KMS-11 (cell line): Measurements from ENCODE around the gene VCL.

Source experiments
- H2AFZ ChIP-seq: fragments of 200-600 bp; sonication (generic); 2 replicates; pipeline ENCODE4 v1.6.1; 2016; ENCODE audit warnings: antibody characterized with exemption, mixed run types, low read depth
- H3K27ac ChIP-seq: fragments of 200-600 bp; sonication (generic); 2 replicates; pipeline ENCODE4 v1.6.1; 2016; ENCODE audit warnings: mild to moderate bottlenecking, mixed run types
- H3K27me3 ChIP-seq: fragments of 200-600 bp; sonication (generic); 2 replicates; pipeline ENCODE4 v1.6.1; 2017; ENCODE audit warnings: mild to moderate bottlenecking, low read depth, mixed run types, moderate library complexity; ENCODE audit not compliant: insufficient read depth
- H3K36me3 ChIP-seq: fragments of 200-600 bp; sonication (generic); 2 replicates; pipeline ENCODE4 v1.6.1; 2017; ENCODE audit warnings: mild to moderate bottlenecking, mixed run types; ENCODE audit not compliant: insufficient read depth
- H3K4me1 ChIP-seq: fragments of 200-600 bp; sonication (generic); 2 replicates; pipeline ENCODE4 v1.6.1; 2016; ENCODE audit warnings: mild to moderate bottlenecking, low read depth, mixed run types; ENCODE audit not compliant: poor library complexity, severe bottlenecking
- H3K4me2 ChIP-seq: fragments of 200-600 bp; sonication (generic); 2 replicates; pipeline ENCODE4 v1.7.0; 2016; ENCODE audit warnings: mild to moderate bottlenecking, mixed run types
- H3K4me3 ChIP-seq: fragments of 200-600 bp; sonication (generic); IDR thresholded peaks from 2 replicates; pipeline ENCODE4 v1.6.1; 2017; ENCODE audit warnings: low read depth, low read length, mixed read lengths; ENCODE audit not compliant: insufficient read depth
- H3K79me2 ChIP-seq: fragments of 200-600 bp; sonication (generic); 2 replicates; pipeline ENCODE4 v1.6.1; 2016; ENCODE audit warnings: low read depth, mixed run types; ENCODE audit not compliant: insufficient read depth
- H3K9ac ChIP-seq: fragments of 200-600 bp; sonication (generic); 2 replicates; pipeline ENCODE4 v1.6.1; 2016; ENCODE audit warnings: mild to moderate bottlenecking, mixed run types
- H4K20me1 ChIP-seq: fragments of 200-600 bp; sonication (generic); 2 replicates; pipeline ENCODE4 v1.6.1; 2016; ENCODE audit warnings: mild to moderate bottlenecking, mixed run types; ENCODE audit not compliant: insufficient read depth
- CTCF ChIP-seq: fragments of 200-600 bp; sonication (generic); conservative IDR thresholded peaks from 2 replicates; pipeline ENCODE4 v1.6.1; 2017; ENCODE audit warnings: low read depth, mild to moderate bottlenecking, antibody characterized with exemption, low read length, moderate library complexity, mixed read lengths

Gene VCL

DNA sequence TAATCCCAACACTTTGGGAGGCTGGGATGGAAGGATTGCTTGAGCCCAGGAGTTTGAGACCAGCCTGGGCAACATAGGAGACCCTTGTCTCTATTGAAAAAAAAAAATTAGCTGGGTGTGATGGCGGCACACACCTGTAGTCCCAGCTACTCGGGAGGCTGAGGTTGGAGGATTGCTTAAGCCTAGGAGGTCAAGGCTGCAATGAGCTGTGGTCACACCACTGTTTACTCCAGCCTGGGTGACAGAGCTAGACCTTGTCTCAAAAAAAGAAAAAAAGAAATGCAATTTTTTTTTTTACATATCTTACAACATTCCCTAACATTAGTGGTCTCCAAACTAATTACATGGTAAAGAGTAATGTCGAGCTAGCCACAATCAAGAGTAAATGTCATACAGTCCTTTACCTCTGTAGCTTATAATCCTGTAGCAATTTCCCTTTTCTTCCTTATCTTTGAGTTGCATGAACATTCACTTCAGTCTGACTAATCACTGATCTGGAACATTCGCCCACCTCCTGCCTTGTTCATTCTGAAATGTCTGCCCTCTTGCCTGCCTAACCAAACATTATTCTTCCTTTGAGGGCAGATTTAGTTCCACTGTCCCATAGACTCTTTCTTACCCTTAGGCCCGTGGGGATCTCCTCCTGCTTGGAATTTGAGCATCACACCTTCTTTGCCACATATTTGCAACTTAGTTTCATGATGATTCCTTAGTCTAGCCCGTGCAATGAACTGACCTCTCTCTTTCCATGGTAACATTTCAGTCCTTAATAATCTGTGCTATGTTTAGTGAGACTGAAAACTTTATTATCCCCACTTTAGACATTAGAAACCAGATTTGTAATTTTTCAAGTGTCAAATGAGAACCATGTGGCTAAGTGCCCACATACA lies 4.8 kb upstream of the VCL start:
- Histone ChIP-seq H2AFZ (no peak overlapping the region), H3K4me2 (no peak overlapping the region), H3K27me3 (no peaks in the 10 kb centered on the region), H4K20me1 (no peaks in the 10 kb centered on the region), H3K4me1 (peaks cover 4% of the 10 kb centered on the region), H3K4me3 (no peak overlapping the region), H3K9ac (no peak overlapping the region), H3K79me2 (no peaks in the 10 kb centered on the region), H3K36me3 (no peaks in the 10 kb centered on the region), H3K27ac (no peak overlapping the region)
- TF ChIP-seq CTCF = no peak

DNA sequence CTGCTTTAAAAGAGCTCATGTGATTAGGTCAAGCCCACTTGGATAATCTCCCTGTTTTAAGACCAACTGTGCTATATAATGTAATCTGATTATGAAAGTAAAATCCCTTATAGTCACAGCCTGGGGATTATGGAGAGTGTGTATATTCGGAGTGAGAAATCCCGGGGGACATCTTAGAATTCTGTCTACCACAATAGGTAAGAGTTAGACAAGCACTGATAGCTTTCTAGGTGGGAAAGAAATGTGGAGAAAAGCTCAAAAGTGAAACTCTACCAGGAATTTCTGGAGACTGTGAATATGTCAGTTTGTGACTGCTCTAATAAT lies 2.9 kb upstream of the VCL start:
- H3K79me2 ChIP-seq = peaks cover 6% of the 10 kb centered on the region; the same call in 1 of the 2 replicates
- no peak overlapping the region for H2AFZ ChIP-seq
- H3K27ac ChIP-seq = no peak overlapping the region
- peaks cover 20% of the 10 kb centered on the region for H3K4me1 ChIP-seq
- H4K20me1 ChIP-seq = no peaks in the 10 kb centered on the region
- no peaks in the 10 kb centered on the region for H3K36me3 ChIP-seq
- no peaks in the 10 kb centered on the region for H3K27me3 ChIP-seq
- no peak overlapping the region for H3K9ac ChIP-seq
- no peak for TF ChIP-seq CTCF
- H3K4me2 ChIP-seq = no peak overlapping the region
- H3K4me3 ChIP-seq = no peak overlapping the region

GRCh38 chr10:73997461-73997786 lies 492 bp upstream of the VCL start:
- no peak overlapping the region for H3K4me3 ChIP-seq
- H4K20me1 ChIP-seq = no peaks in the 10 kb centered on the region
- peak overlapping the region; percentile 70 for H2AFZ ChIP-seq
- peak overlapping the region; percentile 51 for H3K27ac ChIP-seq
- H3K4me2 ChIP-seq = peak overlapping the region; percentile 88
- no peaks in the 10 kb centered on the region for H3K36me3 ChIP-seq
- peaks cover 24% of the 10 kb centered on the region for H3K4me1 ChIP-seq
- H3K79me2 ChIP-seq = peaks cover 6% of the 10 kb centered on the region; the same call in 1 of the 2 replicates
- no peaks in the 10 kb centered on the region for H3K27me3 ChIP-seq
- TF ChIP-seq CTCF = no peak
- H3K9ac ChIP-seq = peak overlapping the region; percentile 78; the same call in 1 of the 2 replicates

GRCh38 chr10:73998623-73998928 lies 660 bp downstream of the VCL start:
- Histone ChIP-seq H3K27me3 (no peaks in the 10 kb centered on the region), H3K9ac (peak overlapping the region; percentile 78), H3K79me2 (peaks cover 6% of the 10 kb centered on the region; the same call in 1 of the 2 replicates), H3K4me3 (no peak overlapping the region), H2AFZ (peak overlapping the region; percentile 70), H3K4me1 (peaks cover 24% of the 10 kb centered on the region), H3K36me3 (no peaks in the 10 kb centered on the region), H3K27ac (peak overlapping the region; percentile 51), H3K4me2 (peak overlapping the region; percentile 88), H4K20me1 (no peaks in the 10 kb centered on the region)
- TF ChIP-seq CTCF = no peak
